ENCODE data around the gene TMEM205.
"Not testable (repeated sequence)": the region's sequence is repeated elsewhere in the genome, so short reads cannot be mapped to it uniquely, and the experiment has no call there.

TMEM205 gene

GRCh38 chr19:11335449-11336146 is 10.5 kb downstream of the TMEM205 start:
- no peak for ATAC-seq
- peaks cover 16% of the 10 kb centered on the region for H3K4me1 Mint-ChIP-seq
- no peak overlapping the region for H3K4me3 Mint-ChIP-seq
- no peak for DNase-seq (ENCODE audit: low spot score in 2 of 2)
- no peak overlapping the region for H3K27ac Mint-ChIP-seq
- peaks cover 47% of the 10 kb centered on the region for H3K36me3 Mint-ChIP-seq
- no peaks in the 10 kb centered on the region for H3K9me3 Mint-ChIP-seq

DNA sequence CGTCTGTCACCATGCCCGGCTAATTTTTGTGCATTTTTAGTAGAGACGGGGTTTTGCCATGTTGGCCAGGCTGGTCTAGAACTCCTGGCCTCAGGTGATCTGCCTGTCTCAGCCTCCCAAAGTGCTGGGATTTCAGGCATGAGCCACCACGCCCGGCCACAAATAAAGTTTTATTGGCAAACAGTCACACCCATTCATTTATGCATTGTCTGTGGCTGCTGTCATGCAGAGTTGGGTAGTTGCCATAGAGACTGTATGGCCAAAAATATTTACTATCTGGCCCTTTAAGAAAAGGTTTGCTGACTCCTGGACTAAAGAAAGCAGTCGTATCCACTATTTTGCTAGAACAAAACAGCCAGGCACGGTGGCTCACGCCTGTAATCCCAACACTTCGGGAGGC is 12.2 kb downstream of the TMEM205 start:
- H3K4me1 Mint-ChIP-seq; DNase-seq (ENCODE audit: low spot score in 2 of 2); ATAC-seq; H3K4me3 Mint-ChIP-seq; H3K9me3 Mint-ChIP-seq; H3K27ac Mint-ChIP-seq: not testable (repeated sequence)
- H3K36me3 Mint-ChIP-seq: peaks cover 53% of the 10 kb centered on the region

DNA sequence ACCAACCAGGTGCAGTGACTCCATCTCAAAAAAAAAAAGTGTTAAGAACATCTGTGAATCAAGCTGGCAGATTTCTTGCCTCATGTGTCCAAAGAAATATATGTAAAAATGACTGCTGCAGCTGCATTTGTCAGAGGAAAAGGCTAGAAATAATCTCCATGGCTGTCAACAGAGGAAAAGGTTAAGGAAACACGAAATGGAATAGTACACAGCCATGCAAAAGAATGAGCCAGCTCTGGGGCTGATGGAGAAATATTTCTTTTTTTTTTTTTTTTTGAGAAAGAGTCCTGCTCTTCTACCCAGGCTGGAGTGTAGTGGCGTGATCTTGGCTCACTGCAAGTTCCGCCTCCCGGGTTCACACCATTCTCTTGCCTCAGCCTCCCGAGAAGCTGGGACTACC is 13.2 kb downstream of the TMEM205 start:
- no peak overlapping the region for H3K27ac Mint-ChIP-seq
- no peak for ATAC-seq

DNA sequence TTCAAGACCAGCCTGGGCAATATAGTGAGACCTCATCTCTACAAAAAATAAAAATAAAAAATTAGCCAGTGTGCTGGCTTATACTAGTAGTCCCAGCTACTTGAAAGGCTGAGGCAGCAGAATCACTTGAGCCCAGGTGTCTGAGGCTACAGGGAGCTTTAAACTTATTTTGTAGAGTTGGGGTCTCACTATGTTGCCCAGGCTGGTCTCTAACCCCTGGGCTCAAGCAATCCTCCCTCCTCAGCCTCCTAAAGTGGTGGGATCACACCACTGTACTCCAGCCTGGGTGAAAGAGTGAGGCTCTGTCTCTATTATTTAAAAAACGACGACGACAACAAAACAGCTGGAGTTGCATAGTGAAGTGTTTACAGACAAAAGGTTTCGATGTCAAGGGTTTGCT is 14.6 kb downstream of the TMEM205 start:
- peaks cover 59% of the 10 kb centered on the region for H3K36me3 Mint-ChIP-seq
- no peak overlapping the region for H3K4me3 Mint-ChIP-seq
- no peak for ATAC-seq
- no peaks in the 10 kb centered on the region for H3K9me3 Mint-ChIP-seq
- DNase-seq (ENCODE audit: low spot score in 2 of 2): no peak
- H3K4me1 Mint-ChIP-seq: no peaks in the 10 kb centered on the region
- H3K27ac Mint-ChIP-seq: no peak overlapping the region

More for the DNA sequence above, 13.2 kb downstream of the TMEM205 start:
- H3K9me3 Mint-ChIP-seq: no peaks in the 10 kb centered on the region
- no peaks in the 10 kb centered on the region for H3K4me1 Mint-ChIP-seq
- peaks cover 59% of the 10 kb centered on the region for H3K36me3 Mint-ChIP-seq
- no peak overlapping the region for H3K4me3 Mint-ChIP-seq
- DNase-seq (ENCODE audit: low spot score in 2 of 2): no peak

DNA sequence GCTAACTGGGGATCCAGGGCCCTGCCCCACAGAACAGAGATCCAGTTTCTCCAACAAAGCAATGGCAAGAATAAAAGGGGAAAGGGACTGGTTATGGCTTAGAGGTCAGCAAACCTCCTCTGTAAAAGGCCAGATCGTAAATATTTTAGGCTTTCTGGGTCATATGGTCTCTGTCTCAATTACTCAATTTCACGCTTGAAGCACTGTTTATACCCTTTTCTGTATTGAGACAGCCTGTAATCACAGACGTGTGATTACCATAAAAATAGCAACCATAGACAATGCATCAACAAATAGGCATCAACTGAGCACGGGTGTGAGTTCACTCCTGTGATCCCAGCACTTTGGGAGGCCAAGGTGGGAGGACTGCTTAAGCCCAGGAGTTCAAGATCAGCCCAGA is 15.9 kb downstream of the TMEM205 start:
- no peaks in the 10 kb centered on the region for H3K9me3 Mint-ChIP-seq
- no peaks in the 10 kb centered on the region for H3K4me1 Mint-ChIP-seq
- no peak for DNase-seq (ENCODE audit: low spot score in 2 of 2)
- H3K27ac Mint-ChIP-seq: no peak overlapping the region
- ATAC-seq: no peak
- H3K4me3 Mint-ChIP-seq: no peak overlapping the region
- H3K36me3 Mint-ChIP-seq: peaks cover 46% of the 10 kb centered on the region

- Mint-ChIP-seq H3K4me1 (peaks cover 20% of the 10 kb centered on the region), H3K9me3 (no peaks in the 10 kb centered on the region), H3K36me3 (peaks cover 13% of the 10 kb centered on the region), H3K4me3 (no peak overlapping the region), H3K27ac (peak overlapping the region; percentile 96)
- no peak for DNase-seq (ENCODE audit: low spot score in 2 of 2)
- ATAC-seq: no peak
Measured at GRCh38 chr19:11325544-11325943, 20.5 kb downstream of the TMEM205 start.

DNA sequence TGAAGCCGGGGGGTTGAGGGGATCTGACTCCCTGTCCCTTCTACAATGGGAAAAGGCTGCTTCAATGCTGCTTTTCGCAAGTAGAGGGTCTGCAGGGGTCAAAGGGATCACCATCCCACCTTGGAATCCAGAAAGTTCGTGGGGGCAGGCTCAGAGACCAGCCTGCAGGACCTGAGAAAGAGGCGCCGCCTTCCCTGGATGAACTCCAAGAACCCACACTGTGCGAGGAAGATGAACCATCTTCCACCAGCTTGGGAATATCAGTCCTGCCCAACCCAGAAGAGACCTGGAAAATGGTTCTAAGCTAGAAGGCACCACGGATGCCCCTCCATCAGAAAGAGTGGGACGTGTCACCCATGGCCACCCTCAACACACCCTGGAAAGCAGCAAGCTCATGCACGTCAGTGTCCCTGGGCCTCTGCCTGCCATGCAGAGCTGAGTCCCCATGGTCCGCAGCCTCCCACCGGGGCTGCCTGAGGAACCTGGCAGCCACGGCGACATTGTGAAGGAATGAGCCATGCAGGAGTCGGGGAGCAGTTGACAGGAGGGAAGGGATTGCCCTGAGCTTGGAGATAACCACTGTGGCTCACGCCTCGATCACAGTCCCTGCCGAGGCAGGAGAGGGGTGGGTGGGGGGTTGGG is 21.2 kb downstream of the TMEM205 start:
- no peaks in the 10 kb centered on the region for H3K9me3 Mint-ChIP-seq
- no peak for DNase-seq (ENCODE audit: low spot score in 2 of 2)
- ATAC-seq: no peak
- peak overlapping the region; percentile 50 for H3K4me3 Mint-ChIP-seq
- peak overlapping the region; percentile 96 for H3K27ac Mint-ChIP-seq
- peaks cover 9% of the 10 kb centered on the region for H3K36me3 Mint-ChIP-seq
- peaks cover 20% of the 10 kb centered on the region for H3K4me1 Mint-ChIP-seq

GRCh38 chr19:11324079-11324661 is 21.9 kb downstream of the TMEM205 start:
- Mint-ChIP-seq H3K36me3 (peaks cover 6% of the 10 kb centered on the region), H3K27ac (peak overlapping the region; percentile 96), H3K4me3 (peak overlapping the region; percentile 50), H3K9me3 (no peaks in the 10 kb centered on the region), H3K4me1 (peaks cover 20% of the 10 kb centered on the region)
- peak; percentile 84 for ATAC-seq
- DNase-seq (ENCODE audit: low spot score in 2 of 2): peak in 1 of 2 donors; percentile 70

GRCh38 chr19:11323601-11324078 is 22.4 kb downstream of the TMEM205 start:
- peaks cover 20% of the 10 kb centered on the region for H3K4me1 Mint-ChIP-seq
- DNase-seq (ENCODE audit: low spot score in 2 of 2) (no peak), ATAC-seq (no peak)
- no peaks in the 10 kb centered on the region for H3K9me3 Mint-ChIP-seq
- H3K36me3 Mint-ChIP-seq: peaks cover 6% of the 10 kb centered on the region
- peak overlapping the region; percentile 96 for H3K27ac Mint-ChIP-seq
- peak overlapping the region; percentile 50 for H3K4me3 Mint-ChIP-seq

GRCh38 chr19:11322269-11323024 is 23.6 kb downstream of the TMEM205 start:
- Mint-ChIP-seq H3K27ac (no peak overlapping the region), H3K4me1 (peaks cover 20% of the 10 kb centered on the region), H3K9me3 (no peaks in the 10 kb centered on the region), H3K4me3 (no peak overlapping the region), H3K36me3 (no peaks in the 10 kb centered on the region)
- ATAC-seq: no peak
- DNase-seq (ENCODE audit: low spot score in 2 of 2): no peak

- Mint-ChIP-seq H3K9me3 (no peaks in the 10 kb centered on the region), H3K27ac (no peak overlapping the region), H3K4me3 (no peak overlapping the region), H3K4me1 (peaks cover 20% of the 10 kb centered on the region), H3K36me3 (no peaks in the 10 kb centered on the region)
- DNase-seq (ENCODE audit: low spot score in 2 of 2) (no peak), ATAC-seq (no peak)
Measured at GRCh38 chr19:11321191-11322126, 24.6 kb downstream of the TMEM205 start.

DNA sequence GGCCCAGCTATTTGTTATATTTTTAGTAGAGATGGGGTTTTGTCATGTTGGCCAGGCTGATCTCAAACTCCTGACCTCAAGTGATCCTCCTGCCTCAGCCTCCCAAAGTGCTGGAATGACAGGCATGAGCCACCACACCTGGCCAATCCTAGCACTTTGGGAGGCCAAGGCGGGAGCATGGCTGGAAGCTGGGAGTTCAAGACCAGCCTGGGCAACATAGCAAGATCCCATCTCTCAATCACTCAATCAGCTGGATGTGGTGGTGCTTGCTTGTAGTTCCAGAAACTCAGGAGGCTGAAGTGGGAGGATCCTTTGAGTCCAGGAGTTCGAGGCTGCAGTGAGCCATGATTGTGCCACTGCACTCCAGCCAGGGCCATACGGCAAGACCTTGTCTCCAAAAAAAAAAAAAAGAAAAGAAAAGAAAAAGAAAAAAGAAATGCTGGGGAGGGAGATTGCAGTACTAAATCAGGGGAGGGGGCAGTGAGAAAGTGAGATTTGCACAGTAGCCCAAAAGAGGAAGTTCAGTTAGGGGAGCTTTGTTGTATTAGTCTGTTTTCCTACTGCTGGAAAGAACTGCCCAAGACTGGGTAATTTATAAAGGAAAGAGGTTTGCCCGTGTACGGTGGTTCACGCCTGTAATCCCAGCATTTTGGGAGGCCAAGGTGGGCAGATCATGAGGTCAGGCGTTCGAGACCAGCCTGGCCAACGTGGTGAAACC is 25.6 kb downstream of the TMEM205 start:
- H3K9me3 Mint-ChIP-seq; H3K36me3 Mint-ChIP-seq; ATAC-seq; DNase-seq (ENCODE audit: low spot score in 2 of 2); H3K4me3 Mint-ChIP-seq: not testable (repeated sequence)
- peak overlapping the region; percentile 24 for H3K27ac Mint-ChIP-seq
- H3K4me1 Mint-ChIP-seq: peaks cover 20% of the 10 kb centered on the region

- ATAC-seq (no peak), DNase-seq (ENCODE audit: low spot score in 2 of 2) (no peak)
- Mint-ChIP-seq H3K27ac (no peak overlapping the region), H3K9me3 (no peaks in the 10 kb centered on the region), H3K36me3 (no peaks in the 10 kb centered on the region), H3K4me1 (no peaks in the 10 kb centered on the region), H3K4me3 (no peak overlapping the region)
Measured at GRCh38 chr19:11306337-11306736, 39.7 kb downstream of the TMEM205 start.

- no peak overlapping the region for H3K4me3 Mint-ChIP-seq
- no peak overlapping the region for H3K27ac Mint-ChIP-seq
- ATAC-seq: no peak
Measured at GRCh38 chr19:11304936-11305335, 41.1 kb downstream of the TMEM205 start.

More at GRCh38 chr19:11304936-11305335, 41.1 kb downstream of the TMEM205 start:
- DNase-seq (ENCODE audit: low spot score in 2 of 2): no peak
- H3K9me3 Mint-ChIP-seq: no peaks in the 10 kb centered on the region
- H3K4me1 Mint-ChIP-seq: no peaks in the 10 kb centered on the region
- H3K36me3 Mint-ChIP-seq: no peaks in the 10 kb centered on the region

Data from stimulated activated effector memory CD8-positive, alpha-beta T cell treated with anti-CD3 and anti-CD28 coated beads, Interleukin-12 subunit alpha, Interleukin-12 subunit beta, amount 100 ng/mL, for 72 hours (primary cell).